Suprapubic skin (tissue), 4 donors: ENCODE results near the gene CEP131. TPM values are rescaled to one million over a fixed set of nuclear protein-coding genes. Genes with fewer than 3 reads are reported as not detected.

Experiments
- DNase-seq, 2 donors: peaks; one replicate each; pipeline ENCODE4 v3.0.0-alpha.2; 2019; ENCODE audit warnings: low spot score in 2 of 2
- H3K27ac ChIP-seq: fragments of 200-600 bp; sonication (generic); one replicate; pipeline ENCODE4 v1.5.1; 2019
- H3K27me3 ChIP-seq: fragments of 200-600 bp; sonication (generic); one replicate; pipeline ENCODE4 v1.5.1; 2019
- H3K36me3 ChIP-seq: fragments of 200-600 bp; sonication (generic); one replicate; pipeline ENCODE4 v1.5.1; 2019
- H3K4me1 ChIP-seq: fragments of 200-600 bp; sonication (generic); one replicate; pipeline ENCODE4 v1.5.1; 2019
- H3K4me3 ChIP-seq: fragments of 200-600 bp; sonication (generic); one replicate; pipeline ENCODE4 v1.5.1; 2019; ENCODE audit warnings: mild to moderate bottlenecking
- H3K9me3 ChIP-seq: fragments of 200-600 bp; sonication (generic); one replicate; pipeline ENCODE4 v1.5.1; 2019
- CTCF ChIP-seq, 2 donors: fragments of 200-600 bp in 1 of 2; fragments of 450-650 bp in 1 of 2; sonication (generic) in 1 of 2; IDR thresholded peaks; one replicate each; pipeline ENCODE4 v1.5.1; 2016 to 2019; ENCODE audit warnings: antibody characterized with exemption in 2 of 2, mild to moderate bottlenecking in 1 of 2, moderate library complexity in 1 of 2
- EP300 ChIP-seq: sonication (generic); formaldehyde crosslinking; IDR thresholded peaks from one replicate; pipeline ENCODE4 v1.6.1; 2017; ENCODE audit warnings: antibody characterized with exemption
- POLR2A ChIP-seq, 2 donors: fragments of 450-650 bp; IDR thresholded peaks; one replicate each; pipeline ENCODE4 v1.6.1; 2017; ENCODE audit warnings: antibody characterized with exemption in 2 of 2, mild to moderate bottlenecking in 2 of 2, moderate library complexity in 2 of 2
- POLR2AphosphoS5 ChIP-seq, 3 donors: sonication (generic); formaldehyde crosslinking; IDR thresholded peaks; one replicate each; pipeline ENCODE4 v1.6.1; 2017; ENCODE audit warnings: antibody characterized with exemption in 3 of 3
- WGBS: methylation state at CpG from one replicate; pipeline ENCODE4 v1.1.5; 2018; 5-methylcytosine and 5-hydroxymethylcytosine counted together
- total RNA-seq, 4 donors: library from RNA; depleted of rRNA; stranded (reverse); fragments of >200 nt; gene quantifications; one replicate each; pipeline ENCODE4 v1.1.0, GENCODE V29; 2016

The CEP131 gene
- total RNA-seq, 4 donors from 2014 or later = 4.2 to 9.5 (median 8.0) TPM

- H3K36me3 ChIP-seq = no peaks in the 10 kb centered on the region
- H3K27ac ChIP-seq = no peak overlapping the region
- H3K9me3 ChIP-seq = no peaks in the 10 kb centered on the region
- WGBS = 87% methylated on average over 10 of the region's 11 CpGs
- H3K27me3 ChIP-seq = no peaks in the 10 kb centered on the region
- TF ChIP-seq CTCF (IDR thresholded peaks at IDR 0.05) (no peak), POLR2A (IDR thresholded peaks at IDR 0.05) (no peak), POLR2AphosphoS5 (IDR thresholded peaks at IDR 0.05) (no peak), EP300 (no peak)
- no peak overlapping the region for H3K4me3 ChIP-seq
- DNase-seq = no peak
- peaks cover 3% of the 10 kb centered on the region for H3K4me1 ChIP-seq
Measured at GRCh38 chr17:81173052-81173761, 49.6 kb downstream of the CEP131 start.

DNA sequence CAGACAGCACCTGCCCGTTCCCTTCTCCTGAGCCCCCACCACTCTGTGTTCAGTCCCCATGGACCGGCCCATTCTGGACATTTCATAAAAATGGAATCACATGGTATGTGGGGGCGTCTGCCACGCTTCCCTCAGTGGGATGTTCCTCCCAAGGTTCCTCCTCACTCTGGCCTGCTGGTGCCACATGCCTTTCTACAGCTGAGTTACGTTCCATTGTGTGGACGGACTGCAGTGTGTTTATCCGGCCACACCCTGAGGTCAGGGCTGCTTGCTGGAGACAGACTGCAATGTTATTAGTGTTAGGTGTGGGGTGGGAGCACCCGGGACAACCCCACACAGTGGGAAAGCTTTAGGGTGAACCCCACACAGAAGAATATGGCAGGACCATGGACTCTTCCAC, 50.8 kb downstream of the CEP131 start:
- no peaks in the 10 kb centered on the region for H3K9me3 ChIP-seq
- H3K4me1 ChIP-seq = peaks cover 3% of the 10 kb centered on the region
- peaks cover 9% of the 10 kb centered on the region for H3K27me3 ChIP-seq
- no peak for TF ChIP-seq POLR2A (IDR thresholded peaks at IDR 0.05)
- no peak for TF ChIP-seq CTCF (IDR thresholded peaks at IDR 0.05)
- no peak for TF ChIP-seq EP300
- no peak for TF ChIP-seq POLR2AphosphoS5 (IDR thresholded peaks at IDR 0.05)
- H3K4me3 ChIP-seq = no peak overlapping the region
- no peak overlapping the region for H3K27ac ChIP-seq
- H3K36me3 ChIP-seq = no peaks in the 10 kb centered on the region
- no peak for DNase-seq
- WGBS = 74% methylated on average over 8 of the region's 8 CpGs

- Histone ChIP-seq H3K4me1 (peaks cover 9% of the 10 kb centered on the region), H3K36me3 (no peaks in the 10 kb centered on the region), H3K4me3 (no peak overlapping the region), H3K27me3 (peaks cover 19% of the 10 kb centered on the region), H3K9me3 (no peaks in the 10 kb centered on the region), H3K27ac (no peak overlapping the region)
- DNase-seq = no peak
- 86% methylated on average over 11 of the region's 15 CpGs for WGBS
- TF ChIP-seq CTCF (IDR thresholded peaks at IDR 0.05) (no peak), POLR2AphosphoS5 (IDR thresholded peaks at IDR 0.05) (no peak), POLR2A (IDR thresholded peaks at IDR 0.05) (no peak), EP300 (no peak)
Measured at GRCh38 chr17:81170727-81171494, 51.9 kb downstream of the CEP131 start.

- WGBS = 96% methylated on average over 3 of the region's 3 CpGs
- Histone ChIP-seq H3K4me3 (no peak overlapping the region), H3K27me3 (peaks cover 28% of the 10 kb centered on the region), H3K9me3 (no peaks in the 10 kb centered on the region), H3K36me3 (no peaks in the 10 kb centered on the region), H3K27ac (no peak overlapping the region), H3K4me1 (peaks cover 16% of the 10 kb centered on the region)
- TF ChIP-seq POLR2A (IDR thresholded peaks at IDR 0.05) = no peak
- TF ChIP-seq EP300 = no peak
- TF ChIP-seq CTCF (IDR thresholded peaks at IDR 0.05) = no peak
- no peak for TF ChIP-seq POLR2AphosphoS5 (IDR thresholded peaks at IDR 0.05)
- DNase-seq = no peak
Measured at GRCh38 chr17:81169870-81170309, 52.9 kb downstream of the CEP131 start.

GRCh38 chr17:81167638-81168037, 55.1 kb downstream of the CEP131 start:
- no peak overlapping the region for H3K4me3 ChIP-seq
- no peak for DNase-seq
- peaks cover 50% of the 10 kb centered on the region for H3K27me3 ChIP-seq
- no CpG with 5 or more reads among the region's 7 CpGs for WGBS
- no peaks in the 10 kb centered on the region for H3K9me3 ChIP-seq
- H3K36me3 ChIP-seq = no peaks in the 10 kb centered on the region
- no peak overlapping the region for H3K27ac ChIP-seq
- peaks cover 16% of the 10 kb centered on the region for H3K4me1 ChIP-seq
- no peak for TF ChIP-seq POLR2AphosphoS5 (IDR thresholded peaks at IDR 0.05)
- TF ChIP-seq CTCF (IDR thresholded peaks at IDR 0.05) = no peak
- no peak for TF ChIP-seq EP300
- no peak for TF ChIP-seq POLR2A (IDR thresholded peaks at IDR 0.05)
